ENCODE data around the gene MARCHF6.
"Not testable (repeated sequence)": the region's sequence is repeated elsewhere in the genome, so short reads cannot be mapped to it uniquely, and the experiment has no call there.

The MARCHF6 gene

DNA sequence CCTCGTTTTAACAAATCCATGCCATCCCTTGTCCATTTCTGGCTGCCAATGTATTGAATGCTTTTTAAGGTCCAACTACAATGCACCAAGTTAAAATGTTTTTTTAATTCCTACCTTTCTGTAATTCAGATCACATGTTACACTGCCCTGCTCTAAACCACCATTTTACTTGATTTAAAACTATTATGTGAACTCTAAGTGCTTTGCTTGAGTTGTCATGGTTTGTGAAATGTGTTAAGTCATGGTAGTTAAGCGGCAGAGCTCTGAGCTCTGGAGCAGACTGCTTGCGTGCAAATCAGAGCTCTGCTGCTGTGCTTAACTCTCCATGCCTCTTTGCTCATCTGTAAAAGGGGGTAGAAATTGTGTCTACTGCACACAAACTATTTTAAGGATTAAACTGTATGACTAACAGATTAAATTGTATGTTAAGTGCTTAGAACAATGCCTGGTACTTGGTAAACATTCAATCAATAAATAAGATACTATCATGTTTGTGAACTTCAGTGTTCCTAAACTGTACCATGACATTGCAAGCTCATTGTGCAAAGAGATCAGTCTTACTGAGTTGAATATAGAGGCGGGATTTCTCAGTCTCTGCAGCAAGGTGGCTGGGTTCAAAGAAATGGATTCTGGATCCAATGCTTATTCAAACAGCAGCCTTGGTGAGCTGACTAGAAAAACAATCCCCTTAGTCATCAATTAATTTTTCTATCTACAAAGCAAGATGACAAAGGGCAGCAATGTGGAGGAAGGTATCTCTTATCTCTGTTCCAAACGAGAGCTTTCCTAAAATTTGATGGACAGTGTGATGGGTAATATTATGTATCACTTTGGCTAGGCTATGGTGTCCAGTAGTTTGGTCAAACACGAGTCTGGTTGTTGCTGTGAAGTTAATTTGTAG is 29.7 kb upstream of the MARCHF6 start:
- DNase-seq = no peak

DNA sequence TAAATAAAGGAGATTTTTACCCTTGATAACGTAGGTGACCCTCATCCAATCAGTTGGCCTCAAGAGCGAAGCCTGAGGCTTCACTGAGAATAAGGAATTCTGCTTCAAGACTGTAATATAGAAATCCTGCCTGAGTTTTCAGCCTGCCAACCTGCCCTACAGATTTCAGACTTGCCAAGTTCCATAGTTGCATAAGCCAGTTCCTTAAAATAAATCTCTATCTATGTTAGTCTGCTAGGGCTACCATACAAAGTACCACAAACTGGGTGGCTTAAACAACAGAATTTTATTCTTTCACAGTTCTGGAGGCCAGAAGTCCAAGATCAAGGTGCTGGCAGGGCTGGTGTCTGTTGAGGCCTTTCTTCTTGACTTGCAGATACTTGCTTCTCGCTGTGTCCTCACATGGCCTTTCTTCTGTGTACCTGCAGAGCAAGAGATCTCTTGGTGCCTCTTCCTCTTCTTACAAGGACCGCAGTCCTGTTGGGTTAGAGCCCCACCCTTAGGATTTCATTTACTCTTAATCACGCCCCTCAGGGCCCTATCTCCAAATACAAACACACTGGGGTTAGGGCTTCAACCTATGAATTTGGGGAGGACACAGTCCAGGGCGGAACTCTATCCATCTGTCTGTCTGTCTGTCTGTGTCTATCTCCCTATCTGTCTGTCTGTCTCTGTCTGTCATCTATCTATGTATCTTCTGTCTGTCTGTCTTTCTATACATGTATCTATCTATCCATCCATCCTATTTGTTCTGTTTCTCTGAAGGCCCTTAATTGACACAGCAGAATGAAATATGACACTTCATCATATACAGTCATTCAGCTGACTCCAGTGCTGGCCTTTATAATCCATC is 28.8 kb upstream of the MARCHF6 start:
- DNase-seq = no peak

DNA sequence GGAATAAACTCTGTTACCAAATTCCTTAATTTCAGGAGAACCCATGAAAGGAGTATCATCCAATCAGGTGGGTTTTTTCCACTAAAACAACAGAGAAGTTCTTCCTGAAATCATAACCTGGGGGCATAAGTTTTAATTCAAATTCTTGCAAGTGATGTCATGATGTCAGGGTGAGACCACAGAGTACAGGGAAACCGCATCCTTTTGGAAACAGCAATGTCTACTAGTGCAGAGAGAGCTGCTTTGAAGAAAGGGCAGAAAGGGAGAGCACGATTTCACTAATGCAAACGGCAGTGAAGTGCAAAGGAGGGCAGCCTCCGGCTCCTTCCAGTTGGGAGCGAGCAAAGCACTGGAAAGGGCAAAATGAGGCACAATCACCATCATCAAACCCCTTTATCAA is 25.2 kb upstream of the MARCHF6 start:
- DNase-seq = no peak

DNA sequence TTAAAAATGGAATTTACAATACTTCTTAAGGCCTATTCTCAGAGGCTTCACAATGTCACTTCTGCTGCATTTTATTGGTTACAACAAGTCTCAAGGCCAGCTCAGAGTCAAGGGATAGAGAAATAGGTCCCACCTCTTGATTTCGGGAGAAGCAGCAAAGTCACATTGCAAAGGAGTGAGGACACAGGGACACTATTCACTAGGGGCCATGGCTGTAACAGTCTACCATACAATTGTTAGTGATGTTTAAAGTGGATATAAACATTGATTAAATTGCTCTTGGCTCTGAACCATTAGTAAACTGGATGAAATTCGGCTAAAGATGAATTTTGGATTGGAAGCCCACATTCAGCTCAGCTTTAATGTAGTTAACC is 24.1 kb upstream of the MARCHF6 start:
- no peak for DNase-seq

DNA sequence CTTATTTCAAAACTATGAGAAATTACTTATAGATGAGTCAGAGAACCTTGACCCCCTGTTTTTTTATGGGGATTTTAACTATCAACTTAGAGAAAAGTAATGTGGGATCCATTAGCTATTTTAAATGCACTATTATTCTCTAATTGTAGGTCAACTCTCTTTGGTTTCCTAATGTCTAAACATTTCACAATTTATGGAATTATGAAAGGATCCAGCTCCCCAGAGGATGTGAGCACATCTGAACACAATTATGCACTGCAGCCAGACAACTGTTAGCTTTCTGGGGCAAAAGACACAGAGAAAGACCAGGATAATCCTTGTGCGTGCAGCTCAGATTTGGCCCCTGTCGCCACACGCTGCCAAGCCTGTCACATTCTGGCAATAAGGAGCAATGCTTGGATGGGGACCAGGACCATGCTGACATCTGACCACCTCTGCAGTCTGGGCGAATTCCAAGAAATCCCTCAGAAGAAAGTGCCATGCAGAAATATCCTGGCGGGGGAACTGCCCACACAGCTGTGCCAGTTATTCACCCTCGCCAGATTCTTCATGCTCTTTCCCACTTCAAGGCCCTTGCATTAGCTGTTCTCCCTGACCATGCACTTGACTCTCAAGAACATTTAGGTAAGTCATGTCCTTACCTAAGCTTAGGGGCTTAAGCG is 23.5 kb upstream of the MARCHF6 start:
- DNase-seq = no peak

DNA sequence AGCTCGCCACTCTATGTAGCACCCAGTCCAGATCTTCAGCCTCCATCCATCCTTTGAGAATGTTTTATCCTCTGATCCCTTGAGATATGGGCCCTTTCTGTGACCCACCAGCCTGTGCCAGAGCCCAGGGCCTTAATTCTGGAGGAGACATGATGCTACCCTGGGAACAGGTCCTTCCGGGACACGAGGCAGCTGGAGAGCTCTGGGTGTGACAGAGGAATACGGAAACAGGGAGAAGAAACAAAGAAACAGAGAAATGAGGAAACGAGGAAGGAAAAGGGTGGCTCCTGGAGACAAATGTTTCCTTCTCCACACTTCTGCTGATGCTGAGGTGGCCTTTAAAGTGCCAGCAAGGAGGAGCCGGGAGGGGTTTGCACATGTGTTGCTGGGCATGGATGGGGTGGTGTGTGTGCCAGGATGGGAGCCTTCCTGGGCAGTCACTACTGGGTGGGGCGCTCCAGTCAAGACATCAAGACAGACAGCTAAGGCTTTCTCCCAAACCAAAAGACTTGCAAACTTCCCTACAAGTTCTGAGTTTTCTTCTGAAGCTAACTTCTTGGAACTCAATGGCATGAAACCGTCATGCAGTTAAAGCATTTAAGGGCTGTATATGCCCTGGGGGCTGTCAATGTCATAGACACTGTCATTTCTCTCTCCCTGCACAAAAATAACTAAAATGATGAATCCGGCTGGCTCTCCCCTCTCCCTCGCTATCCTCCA is 22.8 kb upstream of the MARCHF6 start:
- DNase-seq = no peak

DNA sequence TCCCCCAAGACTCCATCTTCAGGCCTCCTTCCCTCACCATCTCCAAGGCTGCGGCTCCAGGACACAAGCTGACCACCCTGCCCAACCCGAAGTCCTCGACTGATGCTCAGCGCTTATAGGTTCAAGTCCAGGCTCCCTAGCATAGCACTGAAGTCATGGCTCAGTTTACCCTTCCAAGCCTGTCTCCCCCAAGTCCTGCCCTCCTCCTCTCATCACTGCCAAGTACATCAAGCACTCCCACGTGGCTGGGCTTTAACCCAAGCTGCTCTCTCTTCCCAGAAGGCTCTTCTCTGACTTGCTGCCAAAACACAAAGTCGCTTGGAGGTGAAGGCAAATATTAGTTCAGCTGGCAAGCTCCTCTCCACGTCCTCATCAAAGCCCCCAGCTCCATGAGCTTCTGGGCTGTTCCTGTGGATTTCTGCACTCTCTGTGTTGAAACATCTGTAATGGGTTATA is 22.1 kb upstream of the MARCHF6 start:
- DNase-seq = no peak

DNA sequence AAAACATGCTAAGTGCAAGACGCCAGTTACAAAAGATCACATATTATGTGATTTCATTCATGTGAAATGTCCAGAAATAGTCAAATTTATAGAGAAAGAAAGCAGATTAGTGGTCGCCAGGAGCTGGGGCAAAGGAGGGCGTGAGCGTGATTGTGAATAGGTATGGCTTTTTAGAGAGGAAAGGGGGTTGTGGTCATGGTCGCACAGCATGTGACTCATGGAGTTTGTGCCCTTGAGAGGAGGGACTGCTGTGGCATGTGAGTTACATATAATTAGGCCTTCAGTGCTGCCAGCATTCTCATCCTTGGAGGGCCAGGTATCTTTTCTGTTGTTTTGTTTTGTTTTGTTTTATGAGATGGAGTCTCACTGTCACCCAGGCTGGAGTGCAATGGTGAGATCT is 21.2 kb upstream of the MARCHF6 start:
- DNase-seq = no peak

DNA sequence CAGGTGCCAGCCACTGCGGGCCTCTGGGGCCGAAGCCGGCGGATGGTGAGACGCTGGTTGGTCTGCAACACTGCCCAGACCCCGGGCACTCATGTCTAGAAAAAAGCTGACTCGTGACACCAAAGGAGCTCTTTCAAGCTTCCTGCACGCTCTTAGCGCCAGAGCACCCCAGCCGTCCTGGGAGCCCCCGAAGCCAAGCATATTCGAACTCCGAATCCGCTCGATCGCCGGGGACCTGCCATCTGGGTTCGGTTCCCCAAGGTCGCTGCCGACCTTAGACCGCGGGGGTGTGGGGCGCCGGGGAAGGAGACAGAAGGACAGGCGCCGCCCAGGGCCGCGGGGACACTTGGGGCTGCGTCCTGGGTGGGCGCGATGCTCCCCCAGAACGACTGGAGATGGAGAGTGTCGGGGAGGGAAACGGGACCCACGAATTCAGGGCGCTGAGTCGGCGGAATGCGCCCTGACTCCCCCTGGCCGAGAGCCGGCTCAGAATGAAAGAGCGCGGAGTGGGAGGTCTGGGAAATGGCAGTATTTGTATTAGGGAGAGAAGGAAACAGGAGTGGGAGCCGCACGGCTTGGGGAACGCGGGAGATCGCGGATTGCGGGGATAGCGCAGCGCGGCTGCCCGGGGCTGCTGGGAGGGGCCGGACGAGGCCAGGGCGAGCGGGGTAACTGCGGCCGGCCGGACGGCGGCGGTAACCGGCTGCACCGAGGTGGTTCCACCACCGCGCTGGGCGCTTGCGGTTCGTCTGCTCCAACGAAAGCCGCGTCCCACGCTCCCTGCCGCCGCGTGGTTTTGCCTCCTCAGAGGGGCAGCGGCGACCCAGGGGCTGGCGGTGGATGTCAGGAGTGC is 20.1 kb upstream of the MARCHF6 start:
- no peak for DNase-seq

DNA sequence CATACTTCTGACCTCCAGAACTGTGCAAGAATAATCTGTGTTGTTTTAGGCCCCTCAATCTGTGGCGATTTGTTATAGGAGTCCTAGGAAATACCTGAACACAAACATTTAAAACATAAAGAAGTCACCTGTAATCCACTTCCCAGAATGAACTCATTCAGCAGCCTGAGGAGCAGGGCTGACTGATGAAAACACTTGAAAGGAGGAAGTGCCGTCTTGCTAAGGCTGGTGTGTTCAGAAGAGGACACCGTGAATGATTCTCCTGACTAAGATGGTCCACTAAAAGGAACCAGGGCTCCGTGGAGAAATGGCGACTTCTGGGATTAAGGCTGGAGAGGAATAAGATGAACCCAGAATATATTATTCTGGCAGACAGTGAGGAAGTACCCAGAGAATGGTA is 18.7 kb upstream of the MARCHF6 start:
- no peak for DNase-seq

DNA sequence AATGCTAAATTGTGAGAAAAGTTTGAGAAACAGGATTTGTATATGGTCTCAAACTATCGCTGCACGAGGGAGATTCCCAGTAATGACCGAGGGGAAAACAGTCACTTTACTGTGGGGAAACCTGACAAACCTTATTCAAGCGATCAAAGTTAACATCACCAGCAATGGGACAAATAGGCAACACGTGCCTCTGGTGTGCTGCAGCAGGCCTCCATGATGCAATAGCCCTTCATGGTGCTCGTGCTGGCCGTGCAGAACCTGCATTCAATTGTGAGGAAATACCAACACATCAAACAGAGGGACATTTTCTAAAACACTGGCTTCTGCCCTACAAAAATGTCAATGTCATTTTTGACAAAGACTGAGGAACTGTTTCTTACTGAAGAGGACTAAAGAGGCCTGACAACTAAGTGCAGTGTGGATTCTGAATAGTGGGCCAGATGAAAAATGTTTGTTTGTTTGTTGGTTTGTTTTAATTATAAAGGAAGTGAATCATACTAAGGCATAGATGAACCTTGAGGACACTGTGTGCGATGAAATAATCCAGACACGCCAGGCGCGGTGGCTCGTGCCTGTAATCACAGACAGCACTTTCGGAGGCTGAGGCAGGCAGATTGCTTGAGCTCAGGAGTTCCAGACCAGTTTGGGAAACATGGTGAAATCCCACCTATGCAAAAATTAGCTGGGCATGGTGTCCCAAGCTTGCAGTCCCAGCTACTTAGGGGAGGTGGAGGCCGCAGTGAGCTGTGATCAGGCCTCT is 17.6 kb upstream of the MARCHF6 start:
- no peak for DNase-seq

DNA sequence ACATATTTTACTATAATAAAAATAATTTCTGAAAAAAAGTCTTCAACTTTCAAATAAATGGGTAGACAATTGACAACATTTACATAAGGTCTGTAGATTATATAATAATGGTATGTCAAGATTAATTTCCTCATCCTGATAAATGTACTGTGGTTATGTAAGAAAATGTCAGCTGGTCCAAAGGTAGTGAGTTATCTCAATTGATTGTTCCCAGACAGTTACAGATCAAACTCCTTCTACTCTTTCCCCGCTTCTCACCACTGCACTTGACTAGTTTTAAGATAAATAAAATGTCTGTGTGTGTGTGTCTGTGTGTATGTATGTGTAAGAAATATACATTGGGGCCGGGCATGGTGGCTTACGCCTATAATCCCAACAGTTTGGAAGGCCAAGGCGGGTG is 16.4 kb upstream of the MARCHF6 start:
- no peak for DNase-seq

DNA sequence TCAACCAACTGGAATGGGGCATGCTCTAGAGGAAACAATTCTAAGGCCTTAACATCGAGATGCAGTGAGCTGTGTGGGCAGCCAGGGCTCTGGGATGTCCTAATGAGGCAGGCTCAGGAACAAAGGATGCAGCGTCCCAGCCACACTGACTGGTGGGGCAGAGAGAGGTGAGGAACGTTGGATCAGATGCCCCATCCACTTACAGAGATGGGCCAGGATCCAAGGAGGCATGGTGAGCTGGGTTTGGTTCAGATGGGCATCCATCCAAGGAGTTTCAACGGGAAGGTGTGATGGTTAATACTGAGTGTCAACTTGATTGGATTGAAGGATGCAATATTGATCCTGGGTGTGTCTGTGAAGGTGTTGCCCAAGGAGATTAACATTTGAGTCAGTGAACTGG is 15.5 kb upstream of the MARCHF6 start:
- DNase-seq = no peak

DNA sequence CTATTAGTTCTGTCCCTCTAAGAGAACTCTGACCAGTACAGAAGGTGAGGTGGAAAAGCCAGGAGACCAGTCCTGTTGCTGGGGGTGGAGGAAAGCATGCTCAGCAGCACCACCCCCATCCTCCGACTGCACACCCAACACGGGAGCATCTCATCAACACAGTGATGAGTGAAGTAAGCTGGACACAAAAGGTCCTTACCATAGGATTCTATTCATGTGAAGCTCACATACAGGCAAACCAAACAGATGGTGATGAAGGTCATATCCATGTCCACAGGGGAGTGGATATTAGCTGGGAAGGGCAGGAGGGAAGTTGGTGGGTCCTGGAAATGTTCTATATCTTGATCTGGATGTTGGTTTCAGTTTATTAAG is 14.8 kb upstream of the MARCHF6 start:
- no peak for DNase-seq

DNA sequence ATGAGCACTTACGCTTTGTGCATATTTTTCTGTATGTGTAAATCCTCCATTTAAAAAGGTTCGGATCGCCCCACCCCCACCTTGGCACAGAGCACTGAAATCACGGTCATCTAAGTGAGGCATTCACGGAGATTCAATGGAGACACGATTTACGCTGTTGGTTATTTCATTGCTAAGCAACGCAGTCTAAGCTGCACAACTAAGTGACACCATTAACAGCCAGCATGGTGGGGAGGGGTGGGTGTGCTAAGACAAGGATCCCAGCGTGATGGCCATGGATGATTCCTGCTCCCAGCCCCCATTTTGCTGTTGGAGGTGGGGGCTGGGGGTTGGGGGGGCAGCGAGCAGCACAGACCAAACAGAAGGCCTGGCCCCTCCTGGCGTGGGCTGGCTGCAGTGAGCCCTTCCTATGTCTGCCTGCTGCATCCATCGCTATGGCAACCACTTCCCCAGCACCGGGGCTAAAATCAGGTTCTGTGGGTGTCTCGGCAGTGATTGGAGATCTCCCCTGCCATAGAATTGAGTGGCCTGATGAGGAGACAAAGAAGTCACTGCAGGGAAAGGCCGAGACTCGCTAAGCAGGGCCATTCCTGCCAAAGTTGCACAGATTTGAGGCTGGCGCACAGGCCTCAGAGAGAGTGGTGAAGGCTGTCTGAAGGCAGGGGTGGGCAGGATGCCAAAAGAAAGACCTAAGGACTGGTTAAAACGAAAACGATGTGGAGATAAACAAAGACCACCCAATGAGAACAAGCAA is 14.3 kb upstream of the MARCHF6 start:
- no peak for DNase-seq

DNA sequence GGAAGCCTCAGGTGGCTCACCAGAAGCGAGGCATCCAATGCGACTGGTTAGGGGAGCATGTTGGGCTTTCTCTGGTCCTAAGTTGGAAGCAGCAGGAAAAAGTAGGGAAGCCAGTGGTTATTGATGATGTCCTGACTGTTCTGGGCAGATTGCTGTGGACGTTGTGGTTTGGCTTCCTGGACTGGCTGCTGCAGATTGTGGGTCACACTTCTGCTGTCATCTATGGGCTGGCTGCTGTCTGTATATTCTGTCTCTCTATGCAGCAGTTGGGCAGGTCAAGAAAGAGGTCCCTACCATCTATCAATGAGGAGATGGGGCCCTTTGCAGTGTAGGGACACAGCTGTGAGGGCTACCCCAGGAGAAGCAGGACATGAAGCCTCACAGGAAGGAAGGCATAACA is 13.5 kb upstream of the MARCHF6 start:
- DNase-seq = no peak

DNA sequence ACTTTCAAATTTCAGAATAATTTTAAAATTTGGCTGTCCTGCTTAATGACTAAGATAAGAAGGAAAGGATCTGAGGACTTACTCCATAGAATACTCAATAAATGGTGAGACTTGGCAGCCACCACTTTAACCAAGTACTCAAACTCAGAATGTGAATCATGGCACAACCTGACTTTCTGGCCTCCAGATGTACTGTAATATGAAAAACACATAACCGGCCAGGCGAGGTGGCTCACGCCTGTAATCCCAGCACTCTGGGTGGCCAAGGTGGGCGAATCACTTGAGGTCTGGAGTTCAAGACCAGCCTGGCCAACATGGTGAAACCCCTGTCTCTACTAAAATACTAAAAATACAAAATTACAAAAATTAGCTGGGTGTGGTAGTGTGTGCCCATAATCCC is 10.0 kb upstream of the MARCHF6 start:
- DNase-seq = no peak

DNA sequence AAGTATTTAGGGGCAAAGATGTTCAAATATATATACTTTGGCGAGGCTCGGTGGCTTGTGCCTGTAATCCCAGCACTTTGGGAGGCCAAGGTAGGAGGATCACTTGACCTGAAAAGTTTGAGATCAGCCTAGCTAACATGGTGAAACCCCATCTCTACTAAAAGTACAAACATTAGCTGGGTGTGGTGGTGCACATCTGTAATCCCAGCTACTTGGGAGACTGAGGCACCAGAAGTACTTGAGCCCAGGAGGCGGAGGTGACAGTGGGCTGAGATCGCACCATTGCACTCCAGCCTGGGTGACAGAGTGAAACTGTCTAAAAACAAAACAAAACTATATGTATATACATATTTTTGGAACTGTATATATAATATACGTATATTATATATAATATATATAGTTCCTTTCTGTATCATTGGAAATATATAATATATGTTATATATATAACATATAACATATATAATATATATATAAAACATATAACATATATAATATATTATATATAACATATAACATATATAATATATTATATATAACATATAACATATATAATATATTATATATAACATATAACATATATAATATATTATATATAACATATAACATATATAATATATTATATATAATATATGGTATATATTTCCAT is 8.9 kb upstream of the MARCHF6 start:
- DNase-seq = not testable (repeated sequence)

DNA sequence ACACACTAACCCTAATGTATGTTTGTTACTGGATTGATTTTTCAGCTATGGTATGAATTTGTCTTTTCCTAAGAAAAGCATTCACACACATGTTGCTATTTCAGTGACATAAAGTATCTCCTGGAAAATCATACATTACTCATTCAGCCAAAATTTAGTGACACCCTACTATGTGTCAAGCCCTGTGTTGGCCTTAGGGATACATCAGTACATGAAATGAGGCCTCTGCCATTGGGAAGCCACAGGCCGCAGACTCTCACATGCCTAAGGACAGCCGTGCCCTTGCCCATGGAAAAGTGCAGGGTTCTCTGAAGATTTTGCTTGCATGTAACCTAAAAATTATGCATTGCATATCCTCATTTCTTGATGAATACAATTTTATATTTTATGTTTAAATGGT is 5.2 kb upstream of the MARCHF6 start:
- no peak for DNase-seq
